NT2/D1 (cell line): ENCODE measurements around the gene SLC1A2.

Experiments used
- DNase-seq: peaks from one replicate; pipeline ENCODE4 v3.0.0-alpha.2; 2011; ENCODE audit warnings: low read depth, low spot score
- H3K27me3 ChIP-seq: 2 replicates; pipeline ENCODE4 v1.6.0; 2011; ENCODE audit warnings: mild to moderate bottlenecking; ENCODE audit not compliant: insufficient read length, insufficient read depth
- H3K36me3 ChIP-seq: 2 replicates; pipeline ENCODE4 v1.6.1; 2011; ENCODE audit warnings: mild to moderate bottlenecking, low read length, mixed read lengths; ENCODE audit not compliant: insufficient read depth, insufficient read length
- H3K4me1 ChIP-seq: 2 replicates; pipeline ENCODE4 v1.5.1; 2011; ENCODE audit not compliant: insufficient read depth, insufficient read length
- H3K4me3 ChIP-seq: 2 replicates; pipeline ENCODE4 v1.5.1; 2011; ENCODE audit warnings: low read depth; ENCODE audit not compliant: insufficient read length
- H3K9ac ChIP-seq: 2 replicates; pipeline ENCODE4 v1.6.0; 2011; ENCODE audit warnings: low read depth; ENCODE audit not compliant: insufficient read length
- H3K9me3 ChIP-seq: 2 replicates; pipeline ENCODE4 v1.5.1; 2011; ENCODE audit warnings: mild to moderate bottlenecking, low read length; ENCODE audit not compliant: insufficient read depth
- SUZ12 ChIP-seq: IDR thresholded peaks from 2 replicates; pipeline ENCODE4 v1.6.1; 2011; ENCODE audit not compliant: insufficient read length, insufficient read depth; ENCODE audit errors: extremely low read depth
- YY1 ChIP-seq: IDR thresholded peaks from 2 replicates; pipeline ENCODE4 v1.6.1; 2011; ENCODE audit not compliant: insufficient read length, insufficient read depth
- ZNF274 ChIP-seq: IDR thresholded peaks from 2 replicates; pipeline ENCODE4 v1.6.1; 2011; ENCODE audit warnings: mild to moderate bottlenecking, low read depth, low read length

Gene SLC1A2

DNA sequence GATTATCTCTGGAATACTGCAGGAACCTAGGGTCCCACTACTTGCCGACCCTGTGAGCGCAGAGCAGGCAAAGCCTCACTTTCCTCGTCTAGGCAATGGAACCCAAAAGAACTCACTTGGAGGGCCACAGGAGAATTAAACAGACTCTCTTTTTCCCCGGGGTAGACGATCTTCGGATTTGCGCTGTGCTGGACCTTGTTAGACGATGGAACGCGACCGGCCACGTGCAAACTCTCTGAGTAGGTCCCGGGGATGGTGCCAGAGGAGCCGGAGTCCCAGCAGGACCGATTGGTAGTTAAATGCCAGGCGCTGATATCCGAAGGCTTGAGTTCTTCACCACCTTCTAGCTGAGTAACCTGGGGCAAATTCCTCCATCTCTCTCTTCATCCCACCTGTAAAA is 1.0 kb upstream of the SLC1A2 start:
- H3K36me3 ChIP-seq: no peaks in the 10 kb centered on the region
- H3K9ac ChIP-seq: peak overlapping the region; percentile 64
- DNase-seq: no peak
- H3K9me3 ChIP-seq: no peaks in the 10 kb centered on the region
- peak overlapping the region; percentile 67 for H3K4me3 ChIP-seq
- peaks cover 65% of the 10 kb centered on the region for H3K27me3 ChIP-seq
- H3K4me1 ChIP-seq: no peaks in the 10 kb centered on the region
- TF ChIP-seq YY1: no peak
- TF ChIP-seq ZNF274: no peak
- TF ChIP-seq SUZ12: no peak

DNA sequence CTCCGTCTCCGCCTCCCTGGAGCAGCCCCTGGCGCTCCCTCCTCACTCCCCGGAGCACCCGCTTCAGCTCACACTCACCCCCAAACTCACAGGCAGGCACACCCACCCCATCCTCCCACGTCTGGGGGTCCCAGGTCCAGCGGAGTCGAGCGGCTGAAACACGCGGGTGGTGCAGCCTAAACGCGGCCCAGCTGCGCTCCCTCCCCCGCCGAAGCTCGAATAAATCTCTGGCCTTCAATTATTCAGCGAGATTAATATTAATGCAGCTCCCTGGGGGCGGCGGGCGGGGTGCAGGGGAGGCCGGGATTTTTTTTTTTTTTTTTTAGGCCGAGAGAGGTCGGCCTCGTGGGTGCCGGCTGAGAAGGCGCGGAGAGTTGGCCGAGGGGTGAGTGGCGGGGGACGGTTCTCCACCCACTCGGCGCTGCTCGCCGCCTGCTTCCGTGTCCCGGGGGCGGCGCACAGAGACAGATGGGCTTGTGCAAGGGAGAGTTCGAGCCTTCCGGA is 524 bp upstream of the SLC1A2 start:
- Histone ChIP-seq H3K9me3 (no peaks in the 10 kb centered on the region), H3K27me3 (peaks cover 69% of the 10 kb centered on the region), H3K4me1 (no peaks in the 10 kb centered on the region), H3K9ac (peak overlapping the region; percentile 77), H3K36me3 (no peaks in the 10 kb centered on the region), H3K4me3 (peak overlapping the region; percentile 67)
- DNase-seq: no peak
- TF ChIP-seq YY1 (no peak), ZNF274 (no peak), SUZ12 (no peak)

DNA sequence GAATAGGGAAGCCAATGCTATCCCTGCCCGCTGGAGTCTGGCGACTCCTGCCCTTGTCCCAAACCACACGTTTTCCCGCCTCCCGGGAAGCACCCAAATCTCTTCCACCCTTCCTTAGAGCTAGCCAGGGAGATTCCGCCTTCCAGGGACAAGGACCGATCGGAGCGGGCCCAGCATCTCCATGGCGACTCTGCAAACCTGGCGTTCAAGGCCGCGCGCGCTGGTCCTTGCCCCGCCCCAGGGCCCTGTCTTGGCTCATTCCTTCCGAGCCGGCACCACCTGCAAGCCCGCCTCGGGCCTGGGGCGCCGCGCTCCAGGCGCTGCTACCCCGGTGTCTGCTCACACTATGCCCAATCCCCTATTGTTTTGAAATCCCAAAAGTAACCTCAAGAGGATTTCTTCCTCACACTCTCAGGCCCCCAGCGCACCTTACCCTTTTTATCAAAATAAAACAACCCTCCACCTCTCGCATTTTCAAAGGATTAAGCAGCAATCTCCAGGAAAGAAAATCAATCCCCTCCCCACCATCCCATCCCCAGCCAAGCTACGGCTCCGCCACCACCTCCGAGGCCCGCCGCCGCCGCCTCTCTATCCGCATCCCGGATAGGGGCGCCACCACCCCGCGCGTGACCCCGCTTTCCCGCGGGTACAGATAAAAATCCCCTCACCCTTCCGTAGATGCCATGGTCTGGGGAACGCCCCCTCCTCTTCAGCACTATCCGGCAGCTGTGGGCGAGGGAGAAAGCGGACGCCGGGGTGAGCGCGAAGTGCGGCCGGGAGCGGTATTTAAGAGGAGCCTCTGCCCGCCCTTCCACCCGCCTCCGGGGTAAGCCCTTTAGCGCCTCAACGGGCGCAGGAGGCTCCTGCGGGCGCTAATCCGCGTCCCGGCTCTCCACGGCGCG is 825 bp downstream of the SLC1A2 start:
- Histone ChIP-seq H3K4me3 (peak overlapping the region; percentile 67), H3K4me1 (no peaks in the 10 kb centered on the region), H3K27me3 (peaks cover 73% of the 10 kb centered on the region), H3K36me3 (no peaks in the 10 kb centered on the region), H3K9me3 (no peaks in the 10 kb centered on the region), H3K9ac (peak overlapping the region; percentile 72)
- no peak for DNase-seq
- TF ChIP-seq SUZ12 (no peak), ZNF274 (no peak), YY1 (no peak)

DNA sequence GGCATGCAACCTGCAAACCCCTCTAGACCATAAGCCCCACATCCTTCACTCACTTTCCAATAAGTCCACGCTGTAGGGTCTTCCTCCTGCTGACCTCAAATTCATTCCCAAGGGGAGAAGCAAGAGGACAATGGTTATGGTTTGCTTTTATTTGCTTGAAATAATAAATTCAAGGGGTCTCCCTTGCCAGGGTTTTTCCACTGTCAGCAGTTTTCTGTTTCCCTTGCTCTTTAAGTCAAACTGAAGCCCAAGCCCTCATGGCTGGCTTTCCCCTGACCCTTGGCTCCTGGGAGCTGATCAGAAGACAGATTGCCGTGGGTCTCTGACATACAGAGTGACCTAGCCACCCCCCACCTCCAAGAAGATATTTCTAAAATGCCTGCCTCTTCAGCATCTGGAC is 3.9 kb downstream of the SLC1A2 start:
- no peak overlapping the region for H3K9ac ChIP-seq
- H3K36me3 ChIP-seq: no peaks in the 10 kb centered on the region
- no peaks in the 10 kb centered on the region for H3K4me1 ChIP-seq
- no peak overlapping the region for H3K4me3 ChIP-seq
- no peak for DNase-seq
- no peaks in the 10 kb centered on the region for H3K9me3 ChIP-seq
- peaks cover 53% of the 10 kb centered on the region for H3K27me3 ChIP-seq
- no peak for TF ChIP-seq SUZ12
- no peak for TF ChIP-seq ZNF274
- TF ChIP-seq YY1: no peak

DNA sequence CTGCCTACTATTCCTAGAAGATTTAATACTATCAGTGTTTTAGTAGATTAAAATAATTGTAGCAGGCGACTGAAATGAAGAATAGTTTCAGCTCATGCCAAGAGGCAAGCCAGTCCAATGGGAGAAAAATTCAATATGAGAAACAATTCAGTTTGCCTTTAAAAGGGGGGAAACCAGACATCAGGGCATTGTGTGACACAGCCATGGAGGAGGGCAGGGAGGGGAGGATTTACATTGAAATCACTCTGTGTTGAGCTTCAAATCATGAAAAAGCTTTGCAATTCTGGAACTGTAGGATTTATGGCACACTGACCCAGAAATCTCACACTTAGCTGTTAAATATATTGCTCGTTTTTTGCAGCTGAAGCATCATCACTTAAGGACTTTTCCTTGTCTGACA is 4.6 kb downstream of the SLC1A2 start:
- Histone ChIP-seq H3K27me3 (peaks cover 46% of the 10 kb centered on the region), H3K9me3 (no peaks in the 10 kb centered on the region), H3K9ac (no peak overlapping the region), H3K36me3 (no peaks in the 10 kb centered on the region), H3K4me1 (no peaks in the 10 kb centered on the region), H3K4me3 (no peak overlapping the region)
- DNase-seq: no peak
- TF ChIP-seq ZNF274 (no peak), YY1 (no peak)

DNA sequence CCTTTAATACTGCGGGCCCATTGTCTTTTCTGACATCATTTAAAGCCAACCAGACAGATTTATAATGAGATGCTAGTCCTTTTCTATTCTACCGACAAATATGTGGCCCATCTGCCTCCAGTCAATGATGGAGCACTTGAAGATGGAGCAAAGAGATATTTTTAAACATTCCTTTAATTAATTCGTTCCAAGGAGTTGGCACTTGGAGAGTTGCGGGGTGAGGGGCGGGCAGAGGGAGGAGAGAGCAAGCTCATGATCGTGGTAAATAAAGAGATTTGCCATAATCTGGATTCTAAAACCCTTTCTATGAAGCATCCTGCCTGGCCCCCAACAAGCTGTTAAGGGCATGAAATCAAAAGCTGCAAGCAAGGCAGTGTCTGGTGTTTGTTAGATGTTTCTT is 5.0 kb downstream of the SLC1A2 start:
- TF ChIP-seq ZNF274 (no peak), YY1 (no peak)
- Histone ChIP-seq H3K27me3 (peaks cover 43% of the 10 kb centered on the region), H3K4me1 (no peaks in the 10 kb centered on the region), H3K9me3 (no peaks in the 10 kb centered on the region), H3K9ac (no peak overlapping the region), H3K4me3 (no peak overlapping the region), H3K36me3 (no peaks in the 10 kb centered on the region)
- no peak for DNase-seq

DNA sequence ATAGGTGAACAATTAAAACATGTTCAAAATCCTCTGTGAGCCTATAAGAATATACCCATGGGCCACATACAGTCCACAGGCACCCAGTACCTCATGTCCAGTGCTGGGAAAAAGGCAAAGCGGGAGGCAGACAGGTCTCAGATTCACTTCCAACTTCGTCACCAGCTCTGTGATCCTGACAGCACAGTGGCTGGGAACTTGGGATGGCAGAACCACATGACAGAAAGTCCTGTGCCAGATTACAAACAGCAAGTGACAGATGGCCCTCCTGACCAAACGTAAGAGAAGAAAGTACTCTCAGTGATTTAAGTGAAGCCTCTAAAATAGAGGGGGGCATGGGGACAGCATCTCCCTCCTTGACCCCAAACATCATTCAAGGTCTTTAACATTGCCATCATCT is 5.8 kb downstream of the SLC1A2 start:
- TF ChIP-seq YY1 (no peak), SUZ12 (no peak), ZNF274 (no peak)
- H3K4me3 ChIP-seq: no peak overlapping the region
- H3K9me3 ChIP-seq: no peaks in the 10 kb centered on the region
- H3K27me3 ChIP-seq: peaks cover 40% of the 10 kb centered on the region
- H3K36me3 ChIP-seq: no peaks in the 10 kb centered on the region
- H3K9ac ChIP-seq: no peak overlapping the region
- no peak for DNase-seq
- no peaks in the 10 kb centered on the region for H3K4me1 ChIP-seq

DNA sequence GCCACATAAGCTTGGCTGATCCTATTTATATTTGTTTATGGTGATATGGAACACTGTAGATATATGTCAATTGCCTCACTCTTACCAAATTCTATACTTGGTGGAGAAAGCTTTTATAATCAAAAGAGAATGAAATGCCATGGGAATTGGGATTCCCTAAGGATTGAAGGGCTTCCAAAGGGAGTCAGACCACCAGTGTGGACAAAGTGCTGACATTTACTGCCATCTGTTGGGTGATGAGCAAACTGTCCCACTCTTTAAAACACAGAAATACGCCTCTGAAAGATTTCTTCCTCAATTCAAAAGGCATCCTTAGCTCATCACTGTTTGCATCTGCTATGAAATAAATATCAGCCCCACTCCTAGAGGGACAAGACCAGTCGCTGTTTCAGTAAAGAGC is 7.1 kb downstream of the SLC1A2 start:
- DNase-seq: no peak
- TF ChIP-seq SUZ12 (no peak), ZNF274 (no peak), YY1 (no peak)
- Histone ChIP-seq H3K9me3 (no peaks in the 10 kb centered on the region), H3K4me3 (no peak overlapping the region), H3K27me3 (peaks cover 27% of the 10 kb centered on the region), H3K4me1 (no peaks in the 10 kb centered on the region), H3K36me3 (no peaks in the 10 kb centered on the region), H3K9ac (no peak overlapping the region)
